ENCODE data around the gene RGS7.

Gene RGS7

DNA sequence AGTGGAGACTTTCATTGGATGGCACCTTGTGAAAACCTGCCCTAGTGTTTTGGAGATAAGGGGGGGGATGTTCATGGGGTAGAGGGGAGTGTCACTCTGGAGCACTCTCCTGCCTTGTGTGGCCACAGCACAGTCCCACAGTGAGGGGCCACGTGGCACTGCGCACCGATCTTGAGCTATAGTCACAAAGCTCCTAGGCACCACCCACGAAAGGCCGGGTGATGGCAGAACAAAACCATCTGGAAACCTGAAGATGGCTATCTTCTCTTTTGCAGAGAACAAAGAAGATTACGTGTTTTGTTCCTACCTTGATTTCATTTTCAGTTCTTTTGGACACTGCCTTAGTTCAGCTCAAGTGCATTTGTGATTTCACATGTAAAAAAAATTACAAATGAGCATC, 220.6 kb downstream of the RGS7 start:
- Mint-ChIP-seq H3K36me3 (ENCODE audit: low read depth) (no peaks in the 10 kb centered on the region), H3K27ac (no peak overlapping the region), H3K4me1 (ENCODE audit: low read depth) (no peaks in the 10 kb centered on the region), H3K27me3 (no peaks in the 10 kb centered on the region), H3K9me3 (peaks cover 4% of the 10 kb centered on the region), H3K4me3 (no peak overlapping the region)

GRCh38 chr1:241131636-241132194, 225.3 kb downstream of the RGS7 start:
- Mint-ChIP-seq H3K36me3 (ENCODE audit: low read depth) (no peaks in the 10 kb centered on the region), H3K4me1 (ENCODE audit: low read depth) (no peaks in the 10 kb centered on the region), H3K4me3 (no peak overlapping the region), H3K9me3 (peaks cover 4% of the 10 kb centered on the region), H3K27me3 (no peaks in the 10 kb centered on the region), H3K27ac (no peak overlapping the region)

DNA sequence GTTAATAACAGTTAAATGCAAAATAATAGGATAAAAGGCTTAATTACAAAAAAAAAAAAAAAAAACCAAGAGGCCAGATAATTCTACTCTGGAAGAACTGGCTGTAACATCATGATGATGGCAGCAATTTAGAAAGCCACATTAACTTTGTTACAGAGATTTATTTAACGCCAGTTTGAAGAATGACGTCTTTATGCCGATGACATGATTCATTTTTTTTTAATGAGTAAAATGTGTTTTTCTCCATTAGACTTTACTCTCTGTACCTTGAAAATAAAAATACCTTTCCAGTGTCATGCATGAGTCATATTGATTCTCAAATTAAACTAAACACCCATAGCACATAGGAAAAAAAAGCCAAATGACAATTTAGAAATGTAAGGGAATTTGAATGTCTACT, 226.1 kb downstream of the RGS7 start:
- Mint-ChIP-seq H3K27ac (no peak overlapping the region), H3K36me3 (ENCODE audit: low read depth) (no peaks in the 10 kb centered on the region), H3K4me1 (ENCODE audit: low read depth) (no peaks in the 10 kb centered on the region), H3K4me3 (no peak overlapping the region), H3K27me3 (no peaks in the 10 kb centered on the region), H3K9me3 (peaks cover 4% of the 10 kb centered on the region)

GRCh38 chr1:241129207-241129960, 227.6 kb downstream of the RGS7 start:
- no peak overlapping the region for H3K27ac Mint-ChIP-seq
- H3K4me3 Mint-ChIP-seq = no peak overlapping the region
- H3K27me3 Mint-ChIP-seq = no peaks in the 10 kb centered on the region
- no peaks in the 10 kb centered on the region for H3K4me1 Mint-ChIP-seq (ENCODE audit: low read depth)
- no peaks in the 10 kb centered on the region for H3K36me3 Mint-ChIP-seq (ENCODE audit: low read depth)
- peaks cover 1% of the 10 kb centered on the region for H3K9me3 Mint-ChIP-seq

DNA sequence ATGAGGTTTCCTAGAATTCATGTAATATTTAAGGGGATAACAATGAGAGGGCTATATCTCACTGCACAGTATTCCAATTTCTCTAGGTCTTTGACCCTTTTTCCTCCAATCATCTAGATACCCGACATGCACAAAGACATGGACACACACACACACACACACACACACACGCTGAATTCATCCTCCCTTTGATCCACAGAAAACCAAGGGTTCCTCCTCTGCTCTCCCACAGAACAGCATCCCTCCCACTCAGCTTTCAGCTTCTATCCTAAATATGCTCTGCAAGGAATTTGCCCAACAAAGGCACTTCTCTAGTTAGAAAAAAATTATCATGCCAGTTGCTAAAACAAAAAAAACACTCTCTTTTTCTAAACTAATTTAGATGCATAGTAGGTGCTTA, 231.7 kb downstream of the RGS7 start:
- Mint-ChIP-seq H3K4me3 (no peak overlapping the region), H3K27ac (no peak overlapping the region), H3K4me1 (ENCODE audit: low read depth) (no peaks in the 10 kb centered on the region), H3K27me3 (no peaks in the 10 kb centered on the region), H3K36me3 (ENCODE audit: low read depth) (no peaks in the 10 kb centered on the region), H3K9me3 (no peaks in the 10 kb centered on the region)

GRCh38 chr1:241118049-241118448, 239.0 kb downstream of the RGS7 start:
- Mint-ChIP-seq H3K27ac (no peak overlapping the region), H3K36me3 (ENCODE audit: low read depth) (no peaks in the 10 kb centered on the region), H3K9me3 (peaks cover 3% of the 10 kb centered on the region), H3K4me3 (no peak overlapping the region), H3K27me3 (no peaks in the 10 kb centered on the region), H3K4me1 (ENCODE audit: low read depth) (no peaks in the 10 kb centered on the region)

DNA sequence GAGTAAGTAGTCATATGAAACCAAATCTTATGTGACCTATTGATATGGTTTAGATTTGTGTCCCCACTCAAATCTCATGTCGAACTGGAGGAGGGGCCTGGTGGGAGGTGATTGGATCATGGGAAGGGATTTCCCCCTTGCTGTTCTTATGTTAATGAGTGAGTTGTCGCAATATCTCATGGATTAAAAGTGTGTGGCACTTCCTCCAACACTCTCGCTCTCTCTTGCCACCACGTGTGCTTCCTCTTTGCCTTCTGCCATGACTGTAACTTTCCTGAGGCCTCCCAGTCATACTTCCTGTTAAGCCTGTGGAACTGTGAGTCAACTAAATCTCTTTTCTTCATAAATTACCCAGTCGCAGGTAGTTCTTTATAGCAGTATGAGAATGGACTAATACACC, 241.2 kb downstream of the RGS7 start:
- no peaks in the 10 kb centered on the region for H3K36me3 Mint-ChIP-seq (ENCODE audit: low read depth)
- no peak overlapping the region for H3K4me3 Mint-ChIP-seq
- H3K4me1 Mint-ChIP-seq (ENCODE audit: low read depth) = no peaks in the 10 kb centered on the region
- peaks cover 3% of the 10 kb centered on the region for H3K9me3 Mint-ChIP-seq
- no peak overlapping the region for H3K27ac Mint-ChIP-seq
- H3K27me3 Mint-ChIP-seq = no peaks in the 10 kb centered on the region

GRCh38 chr1:241114699-241115233, 242.2 kb downstream of the RGS7 start:
- no peaks in the 10 kb centered on the region for H3K4me1 Mint-ChIP-seq (ENCODE audit: low read depth)
- no peaks in the 10 kb centered on the region for H3K27me3 Mint-ChIP-seq
- H3K9me3 Mint-ChIP-seq = peaks cover 3% of the 10 kb centered on the region
- H3K27ac Mint-ChIP-seq = no peak overlapping the region
- no peaks in the 10 kb centered on the region for H3K36me3 Mint-ChIP-seq (ENCODE audit: low read depth)
- no peak overlapping the region for H3K4me3 Mint-ChIP-seq

GRCh38 chr1:241113557-241113956, 243.4 kb downstream of the RGS7 start:
- H3K4me1 Mint-ChIP-seq (ENCODE audit: low read depth) = no peaks in the 10 kb centered on the region
- peaks cover 3% of the 10 kb centered on the region for H3K9me3 Mint-ChIP-seq
- no peak overlapping the region for H3K27ac Mint-ChIP-seq
- no peaks in the 10 kb centered on the region for H3K27me3 Mint-ChIP-seq
- H3K36me3 Mint-ChIP-seq (ENCODE audit: low read depth) = no peaks in the 10 kb centered on the region
- no peak overlapping the region for H3K4me3 Mint-ChIP-seq

DNA sequence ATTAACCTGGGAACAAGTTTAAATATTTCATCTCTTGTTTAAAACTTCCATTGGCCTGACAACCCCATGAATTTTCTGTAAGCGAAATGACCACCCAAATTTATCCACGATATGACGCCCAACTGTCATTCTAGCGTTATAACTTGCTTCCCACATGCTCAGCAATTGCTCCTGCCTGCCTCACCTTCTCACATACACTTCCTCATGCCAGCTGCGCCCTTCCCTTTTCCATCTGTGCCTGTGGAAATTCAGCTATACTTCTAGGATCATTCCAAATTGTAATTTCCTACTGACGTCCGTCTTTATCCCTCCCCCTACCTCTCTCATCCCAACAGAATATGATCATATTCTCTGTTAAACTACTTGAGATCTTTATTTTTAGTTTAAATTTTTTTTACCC, 248.0 kb downstream of the RGS7 start:
- Mint-ChIP-seq H3K4me1 (ENCODE audit: low read depth) (no peaks in the 10 kb centered on the region), H3K36me3 (ENCODE audit: low read depth) (no peaks in the 10 kb centered on the region), H3K27me3 (no peaks in the 10 kb centered on the region), H3K4me3 (no peak overlapping the region), H3K9me3 (no peaks in the 10 kb centered on the region), H3K27ac (no peak overlapping the region)

GRCh38 chr1:241105147-241105546, 251.9 kb downstream of the RGS7 start:
- H3K36me3 Mint-ChIP-seq (ENCODE audit: low read depth) = no peaks in the 10 kb centered on the region
- no peaks in the 10 kb centered on the region for H3K9me3 Mint-ChIP-seq
- H3K4me3 Mint-ChIP-seq = no peak overlapping the region
- no peaks in the 10 kb centered on the region for H3K27me3 Mint-ChIP-seq
- no peak overlapping the region for H3K27ac Mint-ChIP-seq
- no peaks in the 10 kb centered on the region for H3K4me1 Mint-ChIP-seq (ENCODE audit: low read depth)

DNA sequence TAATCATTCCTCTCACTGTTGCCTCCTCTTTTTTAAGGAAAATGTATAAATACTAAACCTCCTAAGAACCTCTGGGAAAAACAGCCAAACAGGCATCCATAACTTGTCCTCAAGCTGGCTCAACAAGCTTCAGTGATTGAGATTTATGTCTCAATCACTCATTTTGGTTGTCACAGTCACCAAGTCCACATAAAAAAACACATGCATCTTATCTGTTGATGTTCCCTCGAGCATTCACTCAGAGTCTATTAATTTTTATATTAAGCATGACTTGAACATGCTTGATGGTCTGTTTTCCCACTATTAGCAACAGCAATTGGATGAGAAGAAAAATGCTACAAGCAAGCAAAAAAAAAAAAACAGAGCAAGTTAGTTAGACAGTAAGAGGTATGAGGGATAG, 254.3 kb downstream of the RGS7 start:
- peaks cover 6% of the 10 kb centered on the region for H3K9me3 Mint-ChIP-seq
- H3K36me3 Mint-ChIP-seq (ENCODE audit: low read depth) = no peaks in the 10 kb centered on the region
- H3K27ac Mint-ChIP-seq = no peak overlapping the region
- no peak overlapping the region for H3K4me3 Mint-ChIP-seq
- no peaks in the 10 kb centered on the region for H3K4me1 Mint-ChIP-seq (ENCODE audit: low read depth)
- no peaks in the 10 kb centered on the region for H3K27me3 Mint-ChIP-seq

GRCh38 chr1:241101622-241102021, 255.4 kb downstream of the RGS7 start:
- no peak overlapping the region for H3K27ac Mint-ChIP-seq
- no peaks in the 10 kb centered on the region for H3K4me1 Mint-ChIP-seq (ENCODE audit: low read depth)
- H3K4me3 Mint-ChIP-seq = no peak overlapping the region
- peaks cover 6% of the 10 kb centered on the region for H3K9me3 Mint-ChIP-seq
- H3K27me3 Mint-ChIP-seq = no peaks in the 10 kb centered on the region
- no peaks in the 10 kb centered on the region for H3K36me3 Mint-ChIP-seq (ENCODE audit: low read depth)

DNA sequence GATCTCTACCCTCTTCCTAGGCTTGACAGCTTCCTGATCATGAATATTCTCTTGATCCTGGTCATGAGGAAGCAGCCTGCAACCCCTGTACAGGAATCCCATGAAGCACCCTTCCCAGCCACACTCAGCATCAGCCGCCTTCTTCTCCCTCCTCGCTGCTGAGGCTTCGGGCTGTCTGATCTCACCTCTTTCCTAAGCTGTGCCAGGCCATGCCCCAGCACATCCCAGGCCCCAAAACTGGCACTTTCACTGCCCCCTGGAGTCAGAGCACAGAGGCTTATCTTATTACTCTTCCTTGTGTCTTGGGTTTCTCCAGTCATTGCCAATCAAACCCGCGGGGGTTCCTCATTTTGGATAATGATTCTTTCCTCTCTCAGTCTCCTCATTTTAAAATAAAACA, 259.5 kb downstream of the RGS7 start:
- Mint-ChIP-seq H3K4me3 (no peak overlapping the region), H3K27me3 (no peaks in the 10 kb centered on the region), H3K27ac (no peak overlapping the region), H3K36me3 (ENCODE audit: low read depth) (no peaks in the 10 kb centered on the region), H3K4me1 (ENCODE audit: low read depth) (no peaks in the 10 kb centered on the region), H3K9me3 (peaks cover 6% of the 10 kb centered on the region)

- Mint-ChIP-seq H3K4me3 (no peak overlapping the region), H3K36me3 (ENCODE audit: low read depth) (no peaks in the 10 kb centered on the region), H3K4me1 (ENCODE audit: low read depth) (no peaks in the 10 kb centered on the region), H3K27me3 (no peaks in the 10 kb centered on the region), H3K9me3 (peaks cover 6% of the 10 kb centered on the region), H3K27ac (no peak overlapping the region)
These were observed 260.0 kb downstream of the RGS7 start for GRCh38 chr1:241096982-241097381.

DNA sequence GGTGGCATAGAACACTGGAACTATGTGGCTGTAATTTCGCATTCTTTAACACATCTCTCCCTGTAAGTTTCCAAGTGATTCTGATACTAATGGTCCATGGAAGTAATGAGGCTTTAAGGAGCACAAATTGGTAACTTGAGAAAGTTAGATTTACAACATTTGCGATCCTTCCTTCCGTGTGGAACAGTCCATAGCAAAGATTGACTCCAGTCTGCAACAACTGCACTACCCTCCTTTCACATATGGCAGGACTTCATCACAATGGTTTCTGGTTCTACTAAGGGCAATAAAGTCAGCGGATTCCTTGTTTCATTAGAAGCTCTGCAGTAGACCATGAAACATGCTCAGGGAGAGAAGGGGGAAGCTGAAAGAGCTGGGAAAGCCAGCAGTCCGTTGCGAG, 261.2 kb downstream of the RGS7 start:
- Mint-ChIP-seq H3K27me3 (no peaks in the 10 kb centered on the region), H3K27ac (no peak overlapping the region)

More for the DNA sequence above, 261.2 kb downstream of the RGS7 start:
- peaks cover 6% of the 10 kb centered on the region for H3K9me3 Mint-ChIP-seq
- no peaks in the 10 kb centered on the region for H3K36me3 Mint-ChIP-seq (ENCODE audit: low read depth)
- H3K4me1 Mint-ChIP-seq (ENCODE audit: low read depth) = no peaks in the 10 kb centered on the region
- H3K4me3 Mint-ChIP-seq = no peak overlapping the region

All from stimulated activated naive CD8-positive, alpha-beta T cell treated with anti-CD3 and anti-CD28 coated beads, Interleukin-15, Interleukin-2, amounts not matched to agents 100 ng/mL and 50 ng/mL, for 24 hours (primary cell).